Ascending aorta (tissue), 2 donors: ENCODE measurements around the gene SELP. TPM values are rescaled to one million over a fixed set of nuclear protein-coding genes. Genes with fewer than 3 reads are reported as not detected.

Source experiments
- DNase-seq, 2 donors: peaks; one replicate each; pipeline ENCODE4 v3.0.0-alpha.2; 2019; ENCODE audit warnings: low spot score in 2 of 2
- H3K27ac ChIP-seq, 2 donors: fragments of 200-600 bp; sonication (generic); one replicate each; pipeline ENCODE4 v1.5.1; 2016 to 2017; ENCODE audit warnings: mild to moderate bottlenecking in 1 of 2
- H3K27me3 ChIP-seq: fragments of 200-600 bp; sonication (generic); one replicate; pipeline ENCODE4 v1.5.1; 2017
- H3K36me3 ChIP-seq, 2 donors: fragments of 200-600 bp; sonication (generic); one replicate each; pipeline ENCODE4 v1.5.1; 2016
- H3K4me1 ChIP-seq, 2 donors: fragments of 200-600 bp; sonication (generic); one replicate each; pipeline ENCODE4 v1.5.1; 2016 to 2017; ENCODE audit warnings: mild to moderate bottlenecking in 1 of 2
- H3K4me3 ChIP-seq, 2 donors: fragments of 200-600 bp; sonication (generic); one replicate each; pipeline ENCODE4 v1.5.1; 2016 to 2017; ENCODE audit warnings: mild to moderate bottlenecking in 1 of 2
- H3K9me3 ChIP-seq, 2 donors: fragments of 200-600 bp; sonication (generic); one replicate each; pipeline ENCODE4 v1.5.1; 2016
- CTCF ChIP-seq, 3 experiments: fragments of 200-600 bp in 2 of 3; fragments of 450-650 bp in 1 of 3; sonication (generic) in 2 of 3; IDR thresholded peaks; one replicate each; pipeline ENCODE4 v1.5.1; 2016 to 2019; ENCODE audit warnings: antibody characterized with exemption in 3 of 3, mild to moderate bottlenecking in 1 of 3, moderate library complexity in 1 of 3
- intact Hi-C: fragments of 100-400 bp; cut with DNase I; formaldehyde crosslinking; loops from one replicate; pipeline ENCODE4 v1.15.1; 2023
- total RNA-seq: library from RNA; depleted of rRNA; stranded (reverse); fragments of >200 nt; gene quantifications from one replicate; pipeline ENCODE4 v1.1.0, GENCODE V29; 2016

The SELP gene
- total RNA-seq, 1 donor from 2014 or later: 40.0 TPM

GRCh38 chr1:169653873-169654272, 23.9 kb upstream of the SELP start:
- TF ChIP-seq CTCF (IDR thresholded peaks at IDR 0.05): no peak
- H3K27ac ChIP-seq: no peak overlapping the region
- intact Hi-C loops: no loop called here

GRCh38 chr1:169651035-169651434, 21.1 kb upstream of the SELP start:
- no peak overlapping the region for H3K4me3 ChIP-seq
- no peak overlapping the region for H3K27ac ChIP-seq
- H3K9me3 ChIP-seq: no peaks in the 10 kb centered on the region
- H3K36me3 ChIP-seq: no peaks in the 10 kb centered on the region
- TF ChIP-seq CTCF (IDR thresholded peaks at IDR 0.05): no peak
- H3K27me3 ChIP-seq: no peaks in the 10 kb centered on the region
- H3K4me1 ChIP-seq: no peaks in the 10 kb centered on the region
- intact Hi-C loops: no loop called here
- DNase-seq: no peak

More at GRCh38 chr1:169653873-169654272, 23.9 kb upstream of the SELP start:
- no peaks in the 10 kb centered on the region for H3K27me3 ChIP-seq
- H3K9me3 ChIP-seq: no peaks in the 10 kb centered on the region
- H3K4me1 ChIP-seq: no peaks in the 10 kb centered on the region
- no peak for DNase-seq
- H3K4me3 ChIP-seq: no peak overlapping the region
- H3K36me3 ChIP-seq: no peaks in the 10 kb centered on the region

GRCh38 chr1:169650551-169650950, 20.6 kb upstream of the SELP start:
- TF ChIP-seq CTCF (IDR thresholded peaks at IDR 0.05): no peak
- Histone ChIP-seq H3K4me1 (no peaks in the 10 kb centered on the region), H3K36me3 (no peaks in the 10 kb centered on the region)

GRCh38 chr1:169648709-169649108, 18.8 kb upstream of the SELP start:
- Histone ChIP-seq H3K4me1 (no peaks in the 10 kb centered on the region), H3K9me3 (no peaks in the 10 kb centered on the region), H3K27ac (no peak overlapping the region), H3K36me3 (no peaks in the 10 kb centered on the region), H3K4me3 (no peak overlapping the region), H3K27me3 (no peaks in the 10 kb centered on the region)
- TF ChIP-seq CTCF (IDR thresholded peaks at IDR 0.05): no peak
- DNase-seq: no peak
- intact Hi-C loops: no loop called here

More at GRCh38 chr1:169650551-169650950, 20.6 kb upstream of the SELP start:
- no peak for DNase-seq
- Histone ChIP-seq H3K27me3 (no peaks in the 10 kb centered on the region), H3K4me3 (no peak overlapping the region), H3K27ac (no peak overlapping the region), H3K9me3 (no peaks in the 10 kb centered on the region)
- intact Hi-C loops: no loop called here

GRCh38 chr1:169648187-169648586, 18.3 kb upstream of the SELP start:
- Histone ChIP-seq H3K4me3 (no peak overlapping the region), H3K27ac (no peak overlapping the region), H3K9me3 (no peaks in the 10 kb centered on the region), H3K4me1 (no peaks in the 10 kb centered on the region), H3K27me3 (no peaks in the 10 kb centered on the region), H3K36me3 (no peaks in the 10 kb centered on the region)
- TF ChIP-seq CTCF (IDR thresholded peaks at IDR 0.05): no peak
- intact Hi-C loops: no loop called here
- DNase-seq: no peak

GRCh38 chr1:169647512-169647911, 17.6 kb upstream of the SELP start:
- no peak for TF ChIP-seq CTCF (IDR thresholded peaks at IDR 0.05)
- DNase-seq: no peak
- Histone ChIP-seq H3K4me1 (no peaks in the 10 kb centered on the region), H3K27me3 (no peaks in the 10 kb centered on the region), H3K36me3 (no peaks in the 10 kb centered on the region), H3K9me3 (no peaks in the 10 kb centered on the region), H3K27ac (no peak overlapping the region), H3K4me3 (no peak overlapping the region)
- intact Hi-C loops: no loop called here
